ENCODE data around the gene ZNF526. TPM values are rescaled to one million over a fixed set of nuclear protein-coding genes. Genes with fewer than 3 reads are reported as not detected.

ZNF526 gene
- total RNA-seq, 1 experiment from 2014 or later: 5.1 TPM

DNA sequence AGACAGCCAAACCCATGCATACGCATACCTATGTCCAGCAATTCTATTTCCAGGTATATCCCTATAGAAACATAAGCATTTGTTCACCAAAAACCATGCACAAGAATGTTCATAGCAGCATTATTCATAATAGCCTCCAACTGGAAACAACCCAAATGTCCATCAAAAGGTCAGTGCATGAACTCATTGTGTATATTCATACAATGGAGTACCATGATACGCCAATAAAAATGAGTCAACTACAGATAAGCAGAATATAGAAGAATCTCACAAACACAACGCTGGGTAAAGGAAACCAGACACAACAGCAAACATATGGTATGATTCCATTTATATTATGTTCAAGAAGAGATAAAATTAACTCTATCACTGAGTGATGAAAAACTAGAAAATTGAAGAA is 26.4 kb upstream of the ZNF526 start:
- DNase-seq: peak; percentile 88
- H3K27me3 ChIP-seq (ENCODE audit: low read length): no peaks in the 10 kb centered on the region
- H3K27ac ChIP-seq (ENCODE audit: low read length): peak overlapping the region; percentile 74
- no peaks in the 10 kb centered on the region for H3K9me3 ChIP-seq (ENCODE audit: low read length)
- TF ChIP-seq EZH2 (IDR thresholded peaks at IDR 0.05; ENCODE audit: low read length, unreplicated experiment) (no peak), EZH2phosphoT487 (IDR thresholded peaks at IDR 0.05; ENCODE audit: borderline replicate concordance, low read length) (no peak)
- TF ChIP-seq, protein P1, sequence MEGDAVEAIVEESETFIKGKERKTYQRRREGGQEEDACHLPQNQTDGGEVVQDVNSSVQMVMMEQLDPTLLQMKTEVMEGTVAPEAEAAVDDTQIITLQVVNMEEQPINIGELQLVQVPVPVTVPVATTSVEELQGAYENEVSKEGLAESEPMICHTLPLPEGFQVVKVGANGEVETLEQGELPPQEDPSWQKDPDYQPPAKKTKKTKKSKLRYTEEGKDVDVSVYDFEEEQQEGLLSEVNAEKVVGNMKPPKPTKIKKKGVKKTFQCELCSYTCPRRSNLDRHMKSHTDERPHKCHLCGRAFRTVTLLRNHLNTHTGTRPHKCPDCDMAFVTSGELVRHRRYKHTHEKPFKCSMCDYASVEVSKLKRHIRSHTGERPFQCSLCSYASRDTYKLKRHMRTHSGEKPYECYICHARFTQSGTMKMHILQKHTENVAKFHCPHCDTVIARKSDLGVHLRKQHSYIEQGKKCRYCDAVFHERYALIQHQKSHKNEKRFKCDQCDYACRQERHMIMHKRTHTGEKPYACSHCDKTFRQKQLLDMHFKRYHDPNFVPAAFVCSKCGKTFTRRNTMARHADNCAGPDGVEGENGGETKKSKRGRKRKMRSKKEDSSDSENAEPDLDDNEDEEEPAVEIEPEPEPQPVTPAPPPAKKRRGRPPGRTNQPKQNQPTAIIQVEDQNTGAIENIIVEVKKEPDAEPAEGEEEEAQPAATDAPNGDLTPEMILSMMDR (conservative IDR thresholded peaks at IDR 0.05; ENCODE audit: low read depth, low read length): no peak
- no peaks in the 10 kb centered on the region for H4K20me1 ChIP-seq (ENCODE audit: low read length)
- no peaks in the 10 kb centered on the region for H3K79me2 ChIP-seq (ENCODE audit: low read length)
- POLR2A ChIA-PET (ENCODE audit: unreplicated experiment): no interaction called here
- no peaks in the 10 kb centered on the region for H3K9me2 ChIP-seq (replicated peaks; ENCODE audit: low read length)
- no peak overlapping the region for H2AFZ ChIP-seq (ENCODE audit: low read length)
- H3F3A ChIP-seq (ENCODE audit: low read length, unreplicated experiment): no peaks in the 10 kb centered on the region
- BruUV-seq (replicated peaks): no TSS peak
- H3K36me3 ChIP-seq (ENCODE audit: low read depth, low read length): no peaks in the 10 kb centered on the region; the same call in 1 of the 2 replicates
- CTCF ChIA-PET: no interaction called here
- intact Hi-C loops (cut with micrococcal nuclease): no loop called here
- peaks cover 30% of the 10 kb centered on the region for H3K4me1 ChIP-seq (ENCODE audit: insufficient read depth, low read length)
- peak; percentile 69 for ATAC-seq
- H3K4me2 ChIP-seq (ENCODE audit: low read length): no peak overlapping the region
- H3K9ac ChIP-seq (ENCODE audit: low read length): no peak overlapping the region
- no peak overlapping the region for H3K4me3 ChIP-seq (ENCODE audit: low read length)

GRCh38 chr19:42196011-42197001 is 23.8 kb upstream of the ZNF526 start:
- no peak overlapping the region for H3K4me2 ChIP-seq (ENCODE audit: low read length)
- BruUV-seq (replicated peaks): TSS peak; percentile 7

More at GRCh38 chr19:42196011-42197001, 23.8 kb upstream of the ZNF526 start:
- 0 out of 2 replicates have a peak, but pooled peaks cover 4% of the 10 kb centered on the region for H3K79me2 ChIP-seq (ENCODE audit: low read length)
- H4K20me1 ChIP-seq (ENCODE audit: low read length): no peaks in the 10 kb centered on the region
- H3K4me3 ChIP-seq (ENCODE audit: low read length): no peak overlapping the region
- no peaks in the 10 kb centered on the region for H3K9me3 ChIP-seq (ENCODE audit: low read length)
- H3K27ac ChIP-seq (ENCODE audit: low read length): no peak overlapping the region
- H3K4me1 ChIP-seq (ENCODE audit: insufficient read depth, low read length): peaks cover 27% of the 10 kb centered on the region
- H3K9me2 ChIP-seq (replicated peaks; ENCODE audit: low read length): no peaks in the 10 kb centered on the region
- no peak for ATAC-seq
- TF ChIP-seq EZH2 (IDR thresholded peaks at IDR 0.05; ENCODE audit: low read length, unreplicated experiment) (no peak), EZH2phosphoT487 (IDR thresholded peaks at IDR 0.05; ENCODE audit: borderline replicate concordance, low read length) (no peak)
- TF ChIP-seq, protein P1 (conservative IDR thresholded peaks at IDR 0.05; ENCODE audit: low read depth, low read length): no peak
- H3K36me3 ChIP-seq (ENCODE audit: low read depth, low read length): no peaks in the 10 kb centered on the region; the same call in 1 of the 2 replicates
- ChIA-PET POLR2A (ENCODE audit: unreplicated experiment) (no interaction called here), CTCF (no interaction called here)
- H3K27me3 ChIP-seq (ENCODE audit: low read length): no peaks in the 10 kb centered on the region
- no peak overlapping the region for H3K9ac ChIP-seq (ENCODE audit: low read length)
- H3F3A ChIP-seq (ENCODE audit: low read length, unreplicated experiment): no peaks in the 10 kb centered on the region
- intact Hi-C loops (cut with micrococcal nuclease): no loop called here
- no peak for DNase-seq
- no peak overlapping the region for H2AFZ ChIP-seq (ENCODE audit: low read length)
